HG03108 (cell line): ENCODE results near the gene RNU1-4.
"Not testable (repeated sequence)": the region's sequence is repeated elsewhere in the genome, so short reads cannot be mapped to it uniquely, and the experiment has no call there.

Experiments
- ATAC-seq: cut with Tn5 transposase; IDR thresholded peaks from one replicate; pipeline ENCODE4 v1.9.1; 2021; ENCODE audit warnings: moderate library complexity; ENCODE audit not compliant: unreplicated experiment

RNU1-4 gene

GRCh38 chr1:16740047-16740964, at the start of gene RNU1-4:
RNU1-4 (plus strand) TSS chr1:16740516.
- ATAC-seq: peak; percentile 89

DNA sequence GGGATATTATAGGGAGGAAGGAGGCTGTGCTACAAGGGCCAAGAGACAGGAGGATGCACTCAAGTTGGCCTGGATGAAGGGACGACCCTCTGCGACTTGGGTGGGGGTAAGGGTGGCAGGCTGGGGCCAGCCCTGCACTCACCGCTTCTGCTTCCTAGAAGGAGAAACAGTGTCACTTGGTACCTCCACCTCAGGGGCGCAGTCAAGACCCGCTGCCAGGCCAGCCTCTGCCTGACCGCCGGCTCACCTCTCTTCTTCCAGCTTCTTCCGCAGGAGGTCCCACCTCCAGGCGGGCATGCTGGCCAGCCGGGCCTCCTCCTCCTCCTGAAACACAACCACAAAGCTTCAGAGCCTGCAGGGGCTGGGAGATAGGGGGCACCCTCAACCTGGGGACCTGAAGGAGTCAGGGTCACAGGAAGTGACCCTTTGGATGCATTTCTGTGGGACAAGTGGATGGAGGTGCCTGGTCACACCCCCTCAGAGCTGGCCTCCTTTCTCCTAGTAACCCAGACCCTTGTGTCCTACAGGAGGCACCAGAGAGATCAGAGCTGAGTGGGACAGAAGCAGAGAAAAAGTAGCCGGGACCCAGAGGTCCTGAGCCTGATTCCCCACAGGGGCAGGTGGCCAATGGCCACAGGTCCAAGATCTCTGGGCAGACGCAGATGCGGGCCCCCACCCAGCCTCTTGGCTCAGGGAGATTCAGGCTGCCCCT, 49.2 kb upstream of the RNU1-4 start:
- not testable (repeated sequence) for ATAC-seq

- ATAC-seq: not testable (repeated sequence)
These were observed 48.0 kb upstream of the RNU1-4 start for GRCh38 chr1:16692283-16692682.

- ATAC-seq: not testable (repeated sequence)
These were observed 47.4 kb upstream of the RNU1-4 start for GRCh38 chr1:16692717-16693448.

DNA sequence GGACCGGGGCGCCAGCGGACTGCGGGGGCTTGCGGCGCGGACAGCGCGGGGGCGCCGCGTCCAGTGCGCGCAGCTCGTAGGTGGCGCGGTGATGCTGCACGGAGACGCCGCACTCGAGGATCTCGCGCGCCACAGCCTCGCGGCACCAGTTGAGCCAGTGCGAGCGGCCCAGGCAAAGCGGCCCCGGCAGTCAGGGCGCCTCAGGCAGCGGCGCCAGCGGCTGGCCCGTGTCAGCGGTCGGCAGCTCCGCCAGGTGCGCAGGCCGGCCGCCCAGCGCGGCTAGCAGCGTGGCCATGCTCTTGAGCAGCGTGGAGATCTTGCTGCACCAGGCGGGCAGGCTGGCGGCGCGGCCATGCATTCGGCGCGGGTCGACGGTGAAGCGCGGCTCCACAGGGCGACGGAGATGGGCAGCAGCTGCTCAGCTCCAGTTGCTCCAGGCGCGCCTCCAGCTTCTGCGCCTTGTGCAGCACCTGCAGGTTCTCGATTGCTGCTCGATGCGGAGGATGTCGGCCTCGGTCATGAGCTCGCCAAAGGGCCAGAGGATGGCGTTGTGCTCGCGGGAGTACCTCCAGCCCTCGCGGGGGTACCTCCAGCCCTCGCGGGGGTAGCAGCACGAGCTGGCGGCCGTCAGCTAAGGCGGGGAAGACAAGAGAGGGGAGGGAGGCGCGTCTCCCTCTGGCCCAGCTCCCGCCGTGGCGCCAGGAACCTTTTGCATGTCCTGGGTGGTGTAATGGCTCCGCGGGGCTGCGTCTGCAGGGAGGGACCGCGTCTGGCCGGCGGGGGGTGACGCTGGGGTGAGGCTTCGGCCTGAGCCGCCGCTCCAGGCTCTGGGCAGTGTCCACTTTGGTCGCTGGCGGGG, 46.6 kb upstream of the RNU1-4 start:
- not testable (repeated sequence) for ATAC-seq

DNA sequence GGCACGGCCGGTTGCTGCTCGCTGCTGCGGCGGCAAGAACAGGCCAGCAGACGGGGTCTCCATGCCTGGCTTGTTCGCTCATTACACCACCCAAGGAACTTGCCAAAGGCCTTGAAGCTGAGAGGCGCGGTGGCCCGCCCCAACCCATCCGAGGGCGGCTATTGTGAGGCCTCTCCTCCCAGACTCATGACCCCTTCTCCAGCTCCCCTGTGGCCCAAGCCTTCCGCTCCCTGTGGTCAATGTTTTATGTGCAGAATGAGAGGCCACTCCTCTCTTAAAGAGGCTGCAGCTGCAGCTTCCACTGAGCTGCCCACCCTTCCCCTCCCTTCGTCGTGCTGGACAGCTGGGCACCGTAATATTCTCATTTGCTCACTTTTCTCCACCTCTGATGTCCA, 46.0 kb upstream of the RNU1-4 start:
- not testable (repeated sequence) for ATAC-seq

GRCh38 chr1:16696507-16697150, 43.7 kb upstream of the RNU1-4 start:
- not testable (repeated sequence) for ATAC-seq

- ATAC-seq: not testable (repeated sequence)
These were observed 43.2 kb upstream of the RNU1-4 start for GRCh38 chr1:16697152-16697551.

DNA sequence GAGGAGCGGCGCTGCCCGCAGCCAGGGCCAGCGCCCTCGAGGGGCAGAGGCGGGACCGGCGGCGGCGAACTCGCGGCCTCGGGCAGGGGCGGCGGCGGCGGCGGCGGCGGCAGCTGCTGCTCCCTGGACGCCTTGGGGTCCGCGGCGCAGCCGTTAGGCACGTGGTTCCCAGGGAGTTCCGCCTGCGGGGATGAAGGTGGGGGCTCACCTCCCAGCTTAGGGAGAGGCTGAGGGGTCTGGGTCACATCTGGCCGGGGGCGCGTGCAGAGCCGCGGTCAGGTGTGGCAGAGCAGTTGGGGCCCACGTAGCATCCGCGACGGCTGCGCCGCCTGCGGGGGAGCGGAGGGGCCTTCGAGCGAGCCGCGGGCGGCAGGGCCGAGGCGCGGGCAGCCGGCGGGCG, 40.9 kb upstream of the RNU1-4 start:
- not testable (repeated sequence) for ATAC-seq

DNA sequence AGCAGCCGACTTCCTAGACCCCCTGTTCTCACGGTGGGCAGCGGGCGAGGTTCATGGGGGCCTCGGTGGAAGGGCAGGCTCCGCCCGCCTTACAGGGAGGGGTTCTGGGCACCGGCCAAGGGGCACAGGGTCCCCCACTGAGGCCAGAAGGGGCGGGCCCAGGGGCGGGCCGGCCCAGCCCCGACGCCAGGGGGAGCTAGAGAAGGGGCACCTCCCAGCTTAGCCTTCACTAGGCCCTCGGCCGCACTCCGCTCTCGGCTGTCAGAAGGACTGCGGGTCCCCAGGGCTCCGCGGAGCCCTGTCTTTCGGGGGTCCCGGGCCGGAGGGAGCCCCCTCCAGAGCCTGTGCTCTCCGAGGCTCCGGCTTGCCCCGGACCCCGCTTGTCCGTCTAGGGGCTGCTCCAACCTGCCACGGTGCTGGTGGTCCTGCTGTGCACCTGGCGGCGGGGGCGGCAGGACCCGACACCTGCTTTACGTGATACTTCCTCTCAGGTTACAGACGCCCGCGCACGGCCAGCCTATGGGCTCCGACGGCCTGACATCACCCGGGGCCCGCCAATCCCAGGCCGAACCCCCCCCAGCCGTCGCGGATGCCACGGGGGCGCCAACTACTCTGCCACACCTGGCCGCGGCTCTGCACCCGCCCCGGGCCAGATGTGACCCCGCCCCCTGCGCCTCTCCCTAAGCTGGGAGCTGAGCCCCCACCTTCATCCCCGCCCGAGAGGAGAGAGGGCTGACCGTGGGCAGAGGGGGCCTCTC, 40.0 kb upstream of the RNU1-4 start:
- not testable (repeated sequence) for ATAC-seq

GRCh38 chr1:16701189-16701588, 39.1 kb upstream of the RNU1-4 start:
- not testable (repeated sequence) for ATAC-seq

- not testable (repeated sequence) for ATAC-seq
These were observed 38.0 kb upstream of the RNU1-4 start for GRCh38 chr1:16702280-16702679.

DNA sequence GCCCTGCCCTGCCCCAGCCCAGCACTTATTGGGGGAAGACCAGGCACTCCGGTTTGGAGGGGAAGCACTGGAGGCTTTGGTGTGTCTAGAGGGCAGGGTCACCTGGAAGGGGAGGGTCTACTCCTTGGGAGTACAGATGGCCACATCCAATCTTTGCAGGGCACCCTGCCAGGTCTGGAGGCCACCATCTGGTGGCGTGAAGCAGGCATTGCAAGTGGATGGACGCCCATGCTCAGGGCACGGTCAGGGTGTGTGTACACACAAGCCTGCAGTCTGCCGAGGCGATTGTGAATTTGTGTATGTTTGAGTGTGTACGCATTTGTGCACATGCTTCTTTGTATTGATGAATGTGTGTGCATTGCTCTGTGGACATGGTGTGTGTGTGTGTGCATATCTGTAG, 37.2 kb upstream of the RNU1-4 start:
- not testable (repeated sequence) for ATAC-seq

- ATAC-seq: not testable (repeated sequence)
These were observed 36.7 kb upstream of the RNU1-4 start for GRCh38 chr1:16703602-16704001.

DNA sequence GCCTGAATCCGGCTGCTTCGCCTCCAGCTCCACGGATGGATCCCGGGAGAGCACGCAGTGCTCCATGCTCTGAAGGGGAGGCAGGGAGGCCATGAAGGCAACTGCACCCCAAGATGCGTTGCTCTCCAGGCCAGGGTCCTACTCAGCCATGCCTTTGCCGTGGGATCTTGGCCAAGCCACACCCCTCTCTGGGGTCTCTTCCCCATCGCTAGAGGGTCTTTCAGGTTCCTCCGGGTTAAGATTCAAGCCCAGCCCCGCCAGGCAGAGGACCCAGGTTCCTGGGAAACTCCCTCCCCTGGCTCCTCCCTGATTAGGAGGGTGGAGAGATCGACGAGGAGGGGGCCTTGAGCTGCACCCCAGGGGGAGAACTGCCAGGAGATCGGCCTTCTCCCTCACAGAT, 36.2 kb upstream of the RNU1-4 start:
- ATAC-seq: not testable (repeated sequence)

GRCh38 chr1:16704502-16705100, 35.7 kb upstream of the RNU1-4 start:
- not testable (repeated sequence) for ATAC-seq

DNA sequence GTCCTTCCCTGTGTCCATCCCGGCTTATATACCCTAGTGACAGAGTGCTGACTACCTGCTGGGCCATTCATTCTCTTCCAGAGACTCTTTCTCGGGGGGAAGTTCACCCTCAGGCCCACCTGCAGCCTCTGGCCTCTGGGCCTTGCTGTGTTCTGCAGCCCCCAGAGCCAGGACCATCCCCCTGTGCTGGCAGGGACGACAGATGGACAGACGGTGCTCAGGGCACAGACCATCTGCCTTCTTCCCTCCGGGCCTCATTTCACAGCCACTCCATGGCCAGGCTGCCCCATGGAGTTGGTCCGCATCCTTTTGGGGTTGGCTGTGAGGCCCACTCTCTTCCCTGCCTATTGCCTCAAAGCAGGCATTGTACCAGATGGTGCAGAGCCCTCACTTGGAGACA, 34.0 kb upstream of the RNU1-4 start:
- ATAC-seq: not testable (repeated sequence)
